Panc1 (cell line): ENCODE results near the gene ZFP57. TPM values are rescaled to one million over a fixed set of nuclear protein-coding genes. Genes with fewer than 3 reads are reported as not detected.
"Not testable (repeated sequence)": the region's sequence is repeated elsewhere in the genome, so short reads cannot be mapped to it uniquely, and the experiment has no call there.

Experiments
- ATAC-seq: fragments of 200-7000 bp; cut with Tn5 transposase; 2 replicates; pipeline ENCODE4 v1.9.1; 2020; ENCODE audit warnings: mild to moderate bottlenecking, moderate library complexity
- BruUV-seq: library from RNA; stranded (reverse); fragments of 400-500 nt; replicated peaks from 2 replicates; lab custom pipeline; 2021; lab: Mats Ljungman, UMichigan
- CTCF ChIA-PET: fragments of 300-600 bp; sonication (Branson Sonifier 250); formaldehyde crosslinking; loops from one replicate; lab custom pipeline; 2022; ENCODE audit warnings: antibody characterized with exemption; lab: Charles Lee
- POLR2A ChIA-PET: fragments of 300-600 bp; sonication (Branson Sonifier 250); formaldehyde crosslinking; loops from one replicate; lab custom pipeline; 2022; ENCODE audit warnings: antibody characterized with exemption; lab: Charles Lee
- DNase-seq: peaks from one replicate; pipeline ENCODE4 v3.0.0-alpha.2; 2010; ENCODE audit warnings: low read depth, low spot score
- H3K27ac ChIP-seq: 2 replicates; pipeline ENCODE4 v1.5.1; 2011; ENCODE audit warnings: mild to moderate bottlenecking, low read length, inconsistent platforms
- H3K27me3 ChIP-seq: fragments of 200-500 bp; sonication (Bioruptor generic); 2 replicates; pipeline ENCODE4 v1.6.0; 2014; ENCODE audit warnings: low read length, inconsistent platforms; ENCODE audit not compliant: control insufficient read depth, insufficient read depth
- H3K36me3 ChIP-seq: fragments of 200-500 bp; sonication (Bioruptor generic); 2 replicates; pipeline ENCODE4 v1.5.1; 2014; ENCODE audit warnings: inconsistent platforms, mild to moderate bottlenecking, low read length, moderate library complexity; ENCODE audit not compliant: control insufficient read depth, insufficient read depth
- H3K4me1 ChIP-seq: 2 replicates; pipeline ENCODE4 v1.5.1; 2011; ENCODE audit warnings: inconsistent platforms, mild to moderate bottlenecking, low read length, moderate library complexity; ENCODE audit not compliant: control insufficient read depth, insufficient read depth
- H3K4me3 ChIP-seq, 2 experiments: 2 replicates each; pipeline ENCODE4 v1.5.1; 2011 to 2012; ENCODE audit warnings: low read depth in 2 of 2, low read length in 2 of 2, mild to moderate bottlenecking in 2 of 2, inconsistent platforms in 1 of 2, moderate library complexity in 1 of 2
- H3K9me3 ChIP-seq: fragments of 200-500 bp; sonication (Bioruptor generic); 2 replicates; pipeline ENCODE4 v1.5.1; 2014; ENCODE audit warnings: low read depth, mild to moderate bottlenecking, inconsistent platforms, low read length, moderate library complexity; ENCODE audit not compliant: control insufficient read depth, insufficient read depth
- CTCF ChIP-seq: fragments of 450-650 bp; IDR thresholded peaks from 2 replicates; pipeline ENCODE4 v1.5.1; 2017; ENCODE audit warnings: mild to moderate bottlenecking
- POLR2AphosphoS5 ChIP-seq: IDR thresholded peaks from 2 replicates; pipeline ENCODE4 v1.6.1; 2012; ENCODE audit warnings: mild to moderate bottlenecking, low read depth, low read length, moderate library complexity
- REST ChIP-seq, 2 experiments: IDR thresholded peaks; 2 replicates each; pipeline ENCODE4 v1.6.1; 2011 to 2012; ENCODE audit warnings: low read depth in 2 of 2, control low read depth in 1 of 2, low read length in 1 of 2, mild to moderate bottlenecking in 1 of 2, moderate library complexity in 1 of 2; ENCODE audit not compliant: insufficient read depth in 1 of 2
- SIN3A ChIP-seq: IDR thresholded peaks from 2 replicates; pipeline ENCODE4 v1.6.1; 2012; ENCODE audit warnings: low read depth, mild to moderate bottlenecking, low read length, moderate library complexity, borderline replicate concordance; ENCODE audit not compliant: insufficient read depth
- TCF7L2 ChIP-seq: IDR thresholded peaks from 2 replicates; pipeline ENCODE4 v1.6.1; 2011; ENCODE audit warnings: mild to moderate bottlenecking, low read depth, low read length, inconsistent platforms
- in situ Hi-C: cut with HindIII; loops from 2 replicates; pipeline ENCODE4 v1.10.0; 2016; ENCODE audit warnings: low sequenced_read_pairs, low pct_unique_long_range_greater_than_20kb
- intact Hi-C: fragments of 100-400 bp; cut with micrococcal nuclease; formaldehyde crosslinking; loops from one replicate; pipeline ENCODE4 v1.10.0; 2022; ENCODE audit not compliant: unreplicated experiment
- total RNA-seq: library from RNA; stranded (reverse); gene quantifications from one replicate; pipeline ENCODE4 v1.2.1, GENCODE V29; 2021; ENCODE audit not compliant: unreplicated experiment

The ZFP57 gene
- total RNA-seq, 1 experiment from 2014 or later: not detected

GRCh38 chr6:29665942-29666825 is 14.8 kb downstream of the ZFP57 start:
- Histone ChIP-seq H3K27ac (no peak overlapping the region), H3K9me3 (no peaks in the 10 kb centered on the region), H3K4me1 (no peaks in the 10 kb centered on the region; the same call in 1 of the 2 replicates), H3K36me3 (no peaks in the 10 kb centered on the region), H3K27me3 (peaks cover 13% of the 10 kb centered on the region), H3K4me3 (no peak overlapping the region)
- in situ Hi-C loops: no loop called here
- no TSS peak for BruUV-seq
- intact Hi-C loops: no loop called here
- CTCF ChIA-PET: interaction anchor here (0.6 to 1.1 kb wide), 3 partner anchors 12 to 437 kb away, joined by 3 to 6 read pairs (median 3); no protein-coding TSS in a partner anchor
- ATAC-seq (no peak), DNase-seq (no peak)
- TF ChIP-seq TCF7L2 (no peak), SIN3A (no peak), CTCF (no peak), POLR2AphosphoS5 (no peak), REST (IDR thresholded peaks at IDR 0.05; ENCODE audit: insufficient read depth in 1 of 2, low read depth in 2 of 2, low read length in 1 of 2) (no peak)
- POLR2A ChIA-PET: interaction anchor here (0.5 kb wide), 2 partner anchors 87 to 354 kb away, joined by 3 read pairs; no protein-coding TSS in a partner anchor

- no peak for TF ChIP-seq SIN3A
- TF ChIP-seq CTCF: no peak
- H3K4me3 ChIP-seq: no peak overlapping the region
- no peaks in the 10 kb centered on the region for H3K36me3 ChIP-seq
- no peak for DNase-seq
- BruUV-seq: no TSS peak
- POLR2A ChIA-PET: no interaction called here
- H3K4me1 ChIP-seq: no peaks in the 10 kb centered on the region
- ATAC-seq: no peak
- no peaks in the 10 kb centered on the region for H3K9me3 ChIP-seq
- intact Hi-C loops (no loop called here), in situ Hi-C loops (no loop called here)
- H3K27me3 ChIP-seq: peaks cover 5% of the 10 kb centered on the region; the same call in 1 of the 2 replicates
- CTCF ChIA-PET: interaction anchor here (0.6 to 1.6 kb wide), 3 partner anchors 10 to 98 kb away, joined by 3 to 5 read pairs (median 4); no protein-coding TSS in a partner anchor
- H3K27ac ChIP-seq: no peak overlapping the region
Observed at GRCh38 chr6:29663300-29664042, 17.5 kb downstream of the ZFP57 start.

- H3K9me3 ChIP-seq, H3K27ac ChIP-seq, ATAC-seq, in situ Hi-C loops, BruUV-seq, DNase-seq, H3K4me1 ChIP-seq, intact Hi-C loops, POLR2A ChIA-PET, H3K36me3 ChIP-seq, H3K27me3 ChIP-seq, H3K4me3 ChIP-seq: not testable (repeated sequence)
- CTCF ChIA-PET: interaction anchor here (1.0 kb wide), 1 partner anchor 8 kb away, joined by 3 read pairs; no protein-coding TSS in a partner anchor
Observed at GRCh38 chr6:29661502-29662141, 19.3 kb downstream of the ZFP57 start.
